GM19455 (cell line): ENCODE data around the gene LZTS2.

Experiments
- ATAC-seq: cut with Tn5 transposase; IDR thresholded peaks from one replicate; pipeline ENCODE4 v1.9.1; 2021; ENCODE audit not compliant: unreplicated experiment

The LZTS2 gene

GRCh38 chr10:100978121-100978900, 21.3 kb upstream of the LZTS2 start:
- no peak for ATAC-seq

GRCh38 chr10:100978901-100979195, 20.8 kb upstream of the LZTS2 start:
- no peak for ATAC-seq

- no peak for ATAC-seq
Observed at GRCh38 chr10:100979791-100980272, 19.8 kb upstream of the LZTS2 start.

- ATAC-seq, result no peak
Observed at GRCh38 chr10:100980311-100980710, 19.3 kb upstream of the LZTS2 start.

GRCh38 chr10:100980711-100981110, 18.9 kb upstream of the LZTS2 start:
- no peak for ATAC-seq

GRCh38 chr10:100981178-100981772, 18.3 kb upstream of the LZTS2 start:
- no peak for ATAC-seq

GRCh38 chr10:100982916-100983830, 16.4 kb upstream of the LZTS2 start:
- no peak for ATAC-seq

- ATAC-seq, result no peak
Observed at GRCh38 chr10:100983868-100984671, 15.5 kb upstream of the LZTS2 start.

GRCh38 chr10:100984672-100985177, 14.9 kb upstream of the LZTS2 start:
- no peak for ATAC-seq

- no peak for ATAC-seq
Observed at GRCh38 chr10:100985336-100985735, 14.3 kb upstream of the LZTS2 start.

GRCh38 chr10:100986623-100986951, 13.0 kb upstream of the LZTS2 start:
- no peak for ATAC-seq

GRCh38 chr10:100986952-100987684, 12.5 kb upstream of the LZTS2 start, which contains the start of the genes MRPL43 and TWNK:
MRPL43 (minus strand) TSS chr10:100987497; CDS start chr10:100987443, 54 bp downstream.
TWNK (plus strand) TSS chr10:100987543; CDS start chr10:100988211, 668 bp downstream.
- ATAC-seq, result peak; percentile 75

GRCh38 chr10:100987685-100988049, 11.9 kb upstream of the LZTS2 start:
- no peak for ATAC-seq

- ATAC-seq, result no peak
Observed at GRCh38 chr10:100988166-100988565, 11.4 kb upstream of the LZTS2 start.

- ATAC-seq, result no peak
Observed at GRCh38 chr10:100989088-100989487, 10.5 kb upstream of the LZTS2 start.

GRCh38 chr10:100993986-100994708, 5.5 kb upstream of the LZTS2 start:
- no peak for ATAC-seq

- ATAC-seq, result no peak
Observed at GRCh38 chr10:100995181-100995580, 4.4 kb upstream of the LZTS2 start.

- ATAC-seq, result no peak
Observed at GRCh38 chr10:100996678-100997359, 2.8 kb upstream of the LZTS2 start.
